HepG2 (cell line): Measurements from ENCODE around the gene TAMALIN. TPM values are rescaled to one million over a fixed set of nuclear protein-coding genes. Genes with fewer than 3 reads are reported as not detected.

ENCODE experiments used
- IKZF1 ChIP-seq: fragments of 450-650 bp; IDR thresholded peaks from 2 replicates; pipeline ENCODE4 v1.7.1; 2016
- NCOR1 ChIP-seq: fragments of 200-600 bp; sonication (generic); IDR thresholded peaks from 2 replicates; pipeline ENCODE4 v1.7.0; 2017; ENCODE audit warnings: antibody characterized with exemption, low read length, borderline replicate concordance
- NFKBIZ ChIP-seq: IDR thresholded peaks from 2 replicates; pipeline ENCODE4 v1.6.1; 2018; ENCODE audit warnings: missing genetic modification reagents, missing compliant biosample characterization
- NR2F6 ChIP-seq, 2 experiments: IDR thresholded peaks; 2 replicates each; pipeline ENCODE4 v1.6.1; 2016; ENCODE audit warnings: antibody characterized with exemption in 1 of 2, mild to moderate bottlenecking in 1 of 2
- SP140L ChIP-seq: sonication (generic); formaldehyde crosslinking; IDR thresholded peaks from 2 replicates; pipeline ENCODE4 v1.4.0; 2020; ENCODE audit warnings: missing genetic modification reagents, borderline replicate concordance
- ZBTB42 ChIP-seq: sonication (generic); formaldehyde crosslinking; IDR thresholded peaks from 2 replicates; pipeline ENCODE4 v1.5.0; 2020; ENCODE audit warnings: mild to moderate bottlenecking, missing genetic modification reagents
- ZNF503 ChIP-seq: sonication (generic); formaldehyde crosslinking; IDR thresholded peaks from 2 replicates; pipeline ENCODE4 v1.4.0; 2020; ENCODE audit warnings: missing genetic modification reagents
- ZNF547 ChIP-seq: sonication (generic); formaldehyde crosslinking; IDR thresholded peaks from 2 replicates; pipeline ENCODE4 v1.5.1; 2020; ENCODE audit warnings: mild to moderate bottlenecking, missing genetic modification reagents
- ZNF816 ChIP-seq: sonication (generic); formaldehyde crosslinking; IDR thresholded peaks from 2 replicates; pipeline ENCODE4 v1.8.0; 2022; ENCODE audit warnings: missing genetic modification reagents, mild to moderate bottlenecking, borderline replicate concordance
- ZSCAN12 ChIP-seq: sonication (generic); formaldehyde crosslinking; IDR thresholded peaks from 2 replicates; pipeline ENCODE4 v1.9.0; 2021; ENCODE audit warnings: mild to moderate bottlenecking, missing genetic modification reagents
- ZXDC ChIP-seq: sonication (generic); formaldehyde crosslinking; IDR thresholded peaks from 2 replicates; pipeline ENCODE4 v1.5.0; 2020; ENCODE audit warnings: mild to moderate bottlenecking, missing genetic modification reagents
- polyA plus RNA-seq, 8 experiments: library from polyadenylated mRNA; depleted of rRNA in 3 of 8; stranded (reverse) in 7 of 8; unstranded in 1 of 8; fragments of >200 nt; fragmentation: Illumina TruSeq in 4 of 8; extraction: Trizol in 4 of 8; gene quantifications; 2 replicates each; pipeline versions ENCODE4 v1.2.1 to v1.2.3, GENCODE V29; 2011 to 2016; ENCODE audit warnings: low read depth in 4 of 8, missing spikeins in 1 of 8, mixed read lengths in 1 of 8; ENCODE audit not compliant: insufficient read depth in 1 of 8
- total RNA-seq, 5 experiments: library from RNA; depleted of rRNA; stranded (reverse); fragments of >200 nt; fragmentation: Illumina TruSeq; extraction: Trizol; gene quantifications; 2 replicates each; pipeline ENCODE4 v1.2.3, GENCODE V29; 2016; ENCODE audit warnings: low read depth in 1 of 5

The TAMALIN gene
- total and polyA plus RNA-seq, 2 of the 13 experiments (the other 11 are each of a cell fraction or from before 2014, with no cell fraction given): 2.9 to 10.9 TPM

GRCh38 chr12:52057638-52058576 is 51.2 kb downstream of the TAMALIN start (continued):
- TF ChIP-seq ZNF503 (CRISPR knock-in tag): no peak
- no peak for TF ChIP-seq NCOR1
- no peak for TF ChIP-seq ZXDC
- no peak for TF ChIP-seq ZSCAN12 (CRISPR knock-in tag)
- TF ChIP-seq ZNF816 (CRISPR knock-in tag): no peak
- TF ChIP-seq NR2F6 (IDR thresholded peaks at IDR 0.05): no peak
- TF ChIP-seq NR2F6 (CRISPR knock-in tag; IDR thresholded peaks at IDR 0.05): no peak
- TF ChIP-seq SP140L (CRISPR knock-in tag): no peak
- no peak for TF ChIP-seq IKZF1
- TF ChIP-seq NFKBIZ (CRISPR knock-in tag): no peak
- TF ChIP-seq ZBTB42 (CRISPR knock-in tag): no peak
- TF ChIP-seq ZNF547 (CRISPR knock-in tag): no peak
